Epithelial cell of prostate (primary cell): Measurements from ENCODE around the gene LRMDA.

ENCODE experiments used
- DNase-seq: peaks from one replicate; pipeline ENCODE4 v3.0.0-alpha.2; 2011; ENCODE audit warnings: low read depth, low spot score
- H3K27ac ChIP-seq: fragments of 450-650 bp; 2 replicates; pipeline ENCODE4 v1.5.1; 2017; ENCODE audit warnings: mild to moderate bottlenecking

The LRMDA gene

GRCh38 chr10:75718991-75719390, 287.6 kb downstream of the LRMDA start:
- no peak for DNase-seq
- H3K27ac ChIP-seq, result no peak overlapping the region

- H3K27ac ChIP-seq, result no peak overlapping the region
- DNase-seq, result no peak
Measured at GRCh38 chr10:75720157-75720556, 288.7 kb downstream of the LRMDA start.

- H3K27ac ChIP-seq, result no peak overlapping the region
- no peak for DNase-seq
Measured at GRCh38 chr10:75722020-75722419, 290.6 kb downstream of the LRMDA start.

GRCh38 chr10:75722609-75723008, 291.2 kb downstream of the LRMDA start:
- H3K27ac ChIP-seq, result no peak overlapping the region
- no peak for DNase-seq

- H3K27ac ChIP-seq, result no peak overlapping the region
- no peak for DNase-seq
Measured at GRCh38 chr10:75723319-75723980, 292.0 kb downstream of the LRMDA start.

- DNase-seq, result no peak
- no peak overlapping the region for H3K27ac ChIP-seq
Measured at GRCh38 chr10:75724047-75724446, 292.6 kb downstream of the LRMDA start.

GRCh38 chr10:75726522-75727483, 295.4 kb downstream of the LRMDA start:
- no peak overlapping the region for H3K27ac ChIP-seq
- DNase-seq, result no peak

- no peak overlapping the region for H3K27ac ChIP-seq
- no peak for DNase-seq
Measured at GRCh38 chr10:75730847-75731246, 299.4 kb downstream of the LRMDA start.

- H3K27ac ChIP-seq, result no peak overlapping the region
- no peak for DNase-seq
Measured at GRCh38 chr10:75733135-75733890, 301.9 kb downstream of the LRMDA start.

GRCh38 chr10:75736151-75736640, 304.8 kb downstream of the LRMDA start:
- H3K27ac ChIP-seq, result no peak overlapping the region
- no peak for DNase-seq

GRCh38 chr10:75736889-75737579, 305.6 kb downstream of the LRMDA start:
- DNase-seq, result no peak
- H3K27ac ChIP-seq, result no peak overlapping the region

- no peak for DNase-seq
- H3K27ac ChIP-seq, result no peak overlapping the region
Measured at GRCh38 chr10:75737580-75737949, 306.1 kb downstream of the LRMDA start.

- no peak for DNase-seq
- no peak overlapping the region for H3K27ac ChIP-seq
Measured at GRCh38 chr10:75738924-75739323, 307.5 kb downstream of the LRMDA start.

- no peak overlapping the region for H3K27ac ChIP-seq
- DNase-seq, result no peak
Measured at GRCh38 chr10:75739414-75740143, 308.2 kb downstream of the LRMDA start.

- H3K27ac ChIP-seq, result no peak overlapping the region
- no peak for DNase-seq
Measured at GRCh38 chr10:75740541-75740940, 309.1 kb downstream of the LRMDA start.

GRCh38 chr10:75742355-75742754, 310.9 kb downstream of the LRMDA start:
- no peak overlapping the region for H3K27ac ChIP-seq
- no peak for DNase-seq

- DNase-seq, result no peak
- H3K27ac ChIP-seq, result no peak overlapping the region
Measured at GRCh38 chr10:75743291-75743778, 311.9 kb downstream of the LRMDA start.

GRCh38 chr10:75744261-75744660, 312.8 kb downstream of the LRMDA start:
- DNase-seq, result no peak
- no peak overlapping the region for H3K27ac ChIP-seq

GRCh38 chr10:75746356-75746755, 314.9 kb downstream of the LRMDA start:
- no peak overlapping the region for H3K27ac ChIP-seq
- DNase-seq, result no peak
